SKM-1 (cell line): Measurements from ENCODE around the gene TSC22D1.
"Not testable (repeated sequence)": the region's sequence is repeated elsewhere in the genome, so short reads cannot be mapped to it uniquely, and the experiment has no call there.

Source experiments
- DNase-seq: peaks from one replicate; lab custom pipeline; 2025; ENCODE audit not compliant: unreplicated experiment; lab: John Stamatoyannopoulos, UW

Gene TSC22D1

GRCh38 chr13:44507639-44508038 is 68.5 kb downstream of the TSC22D1 start:
- no peak for DNase-seq

GRCh38 chr13:44506719-44507118 is 69.4 kb downstream of the TSC22D1 start:
- no peak for DNase-seq

- no peak for DNase-seq
Measured at GRCh38 chr13:44506251-44506650, 69.9 kb downstream of the TSC22D1 start.

GRCh38 chr13:44504116-44504515 is 72.0 kb downstream of the TSC22D1 start:
- DNase-seq: no peak

GRCh38 chr13:44498969-44499368 is 77.2 kb downstream of the TSC22D1 start:
- no peak for DNase-seq

- DNase-seq: no peak
Measured at GRCh38 chr13:44498502-44498901, 77.6 kb downstream of the TSC22D1 start.

- DNase-seq: no peak
Measured at GRCh38 chr13:44497801-44498200, 78.3 kb downstream of the TSC22D1 start.

- no peak for DNase-seq
Measured at GRCh38 chr13:44493213-44493812, 82.8 kb downstream of the TSC22D1 start.

- DNase-seq: no peak
Measured at GRCh38 chr13:44489751-44490150, 86.4 kb downstream of the TSC22D1 start.

GRCh38 chr13:44487989-44488388 is 88.1 kb downstream of the TSC22D1 start:
- DNase-seq: no peak

- DNase-seq: no peak
Measured at GRCh38 chr13:44484562-44485138, 91.5 kb downstream of the TSC22D1 start.

GRCh38 chr13:44474122-44474910 is 101.8 kb downstream of the TSC22D1 start:
- DNase-seq: no peak

- no peak for DNase-seq
Measured at GRCh38 chr13:44471686-44472085, 104.4 kb downstream of the TSC22D1 start.

GRCh38 chr13:44470638-44471562 is 105.2 kb downstream of the TSC22D1 start:
- DNase-seq: peak; percentile 4

GRCh38 chr13:44468874-44469273 is 107.3 kb downstream of the TSC22D1 start:
- DNase-seq: no peak

- DNase-seq: no peak
Measured at GRCh38 chr13:44465318-44465717, 110.8 kb downstream of the TSC22D1 start.

- DNase-seq: no peak
Measured at GRCh38 chr13:44464471-44464870, 111.7 kb downstream of the TSC22D1 start.

GRCh38 chr13:44463759-44464158 is 112.4 kb downstream of the TSC22D1 start:
- DNase-seq: no peak

- no peak for DNase-seq
Measured at GRCh38 chr13:44459674-44460073, 116.5 kb downstream of the TSC22D1 start.

- no peak for DNase-seq
Measured at GRCh38 chr13:44458313-44458975, 117.7 kb downstream of the TSC22D1 start.

- DNase-seq: not testable (repeated sequence)
Measured at GRCh38 chr13:44456212-44456611, 119.9 kb downstream of the TSC22D1 start.
